WTC11 (cell line): ENCODE results near the gene DIAPH1. TPM values are rescaled to one million over a fixed set of nuclear protein-coding genes. Genes with fewer than 3 reads are reported as not detected.

ENCODE experiments used
- ATAC-seq: fragments of 200-7000 bp; cut with Tn5 transposase; 2 replicates; pipeline ENCODE4 v1.10.0; 2021; ENCODE audit warnings: mild to moderate bottlenecking, moderate library complexity
- CTCF ChIA-PET: fragments of 300-600 bp; sonication (Branson Sonifier 250); formaldehyde crosslinking; loops from one replicate; lab custom pipeline; 2021; ENCODE audit warnings: antibody characterized with exemption; lab: Charles Lee
- POLR2A ChIA-PET: fragments of 350-600 bp; sonication (Branson Sonifier 250); formaldehyde crosslinking; loops from one replicate; lab custom pipeline; 2021; ENCODE audit warnings: antibody characterized with exemption; lab: Charles Lee
- DNase-seq: peaks from one replicate; pipeline ENCODE4 v3.0.0; 2021; ENCODE audit warnings: low spot score
- H3K27ac Mint-ChIP-seq: 2 replicates; pipeline ENCODE4 v1.8.0; 2021; ENCODE audit warnings: mixed read lengths
- H3K27me3 Mint-ChIP-seq: 2 replicates; pipeline ENCODE4 v1.8.0; 2021; ENCODE audit warnings: low read depth, mild to moderate bottlenecking, moderate library complexity, mixed read lengths
- H3K36me3 Mint-ChIP-seq: 2 replicates; pipeline ENCODE4 v1.8.0; 2021; ENCODE audit warnings: mixed read lengths
- H3K4me1 Mint-ChIP-seq: 2 replicates; pipeline ENCODE4 v1.8.0; 2022; ENCODE audit warnings: mixed read lengths
- H3K4me3 Mint-ChIP-seq: 2 replicates; pipeline ENCODE4 v1.8.0; 2021; ENCODE audit warnings: mild to moderate bottlenecking, moderate library complexity, mixed read lengths
- H3K9me3 Mint-ChIP-seq: 2 replicates; pipeline ENCODE4 v1.8.0; 2021; ENCODE audit warnings: mixed read lengths
- CREB1 ChIP-seq: sonication (generic); formaldehyde crosslinking; IDR thresholded peaks from 2 replicates; pipeline ENCODE4 v1.8.0; 2023; ENCODE audit warnings: mild to moderate bottlenecking, missing genetic modification reagents
- CREM ChIP-seq: sonication (generic); formaldehyde crosslinking; IDR thresholded peaks from 2 replicates; pipeline ENCODE4 v1.8.1; 2022; ENCODE audit warnings: mild to moderate bottlenecking, missing genetic modification reagents, moderate library complexity
- ESRRA ChIP-seq: sonication (generic); formaldehyde crosslinking; IDR thresholded peaks from 2 replicates; pipeline ENCODE4 v1.8.1; 2022; ENCODE audit warnings: mild to moderate bottlenecking, missing genetic modification reagents, borderline replicate concordance
- JUN ChIP-seq: sonication (generic); formaldehyde crosslinking; IDR thresholded peaks from 2 replicates; pipeline ENCODE4 v1.8.0; 2023; ENCODE audit warnings: mild to moderate bottlenecking, missing genetic modification reagents
- NFYB ChIP-seq: sonication (generic); formaldehyde crosslinking; conservative IDR thresholded peaks from 2 replicates; pipeline ENCODE4 v1.8.0; 2022; ENCODE audit warnings: low read depth, missing genetic modification reagents
- RORB ChIP-seq: fragments of 250-450 bp; sonication (Bioruptor Pico); IDR thresholded peaks from 2 replicates; pipeline ENCODE4 v1.9.0; 2021; ENCODE audit warnings: mild to moderate bottlenecking
- SP1 ChIP-seq: sonication (generic); formaldehyde crosslinking; conservative IDR thresholded peaks from 2 replicates; pipeline ENCODE4 v1.8.1; 2022; ENCODE audit warnings: missing genetic modification reagents
- ZBTB21 ChIP-seq: sonication (generic); formaldehyde crosslinking; IDR thresholded peaks from 2 replicates; pipeline ENCODE4 v1.8.1; 2023; ENCODE audit warnings: mild to moderate bottlenecking, missing genetic modification reagents, borderline replicate concordance
- ZNF138 ChIP-seq: sonication (generic); formaldehyde crosslinking; conservative IDR thresholded peaks from 2 replicates; pipeline ENCODE4 v1.8.1; 2022; ENCODE audit warnings: mild to moderate bottlenecking, moderate library complexity, missing genetic modification reagents
- ZNF423 ChIP-seq: fragments of 250-450 bp; sonication (Bioruptor Pico); IDR thresholded peaks from 2 replicates; pipeline ENCODE4 v2.1.2; 2022; ENCODE audit warnings: mild to moderate bottlenecking, moderate library complexity
- total RNA-seq: library from RNA; stranded (reverse); gene quantifications from 3 replicates; pipeline ENCODE4 v1.2.3, GENCODE V29; 2021
- TF ChIP-seq, protein P1 (sequence below): sonication (generic); formaldehyde crosslinking; IDR thresholded peaks from 2 replicates; pipeline ENCODE4 v1.8.1; 2023; ENCODE audit warnings: mild to moderate bottlenecking, missing genetic modification reagents, borderline replicate concordance
- TF ChIP-seq, protein P2 (sequence below): sonication (generic); formaldehyde crosslinking; IDR thresholded peaks from 2 replicates; pipeline ENCODE4 v1.8.0; 2022; ENCODE audit warnings: missing genetic modification reagents
- TF ChIP-seq, protein P3 (sequence below): fragments of 200-600 bp; IDR thresholded peaks from 2 replicates; pipeline ENCODE4 v1.8.0; 2022; ENCODE audit warnings: antibody characterized with exemption
- TF ChIP-seq, protein P4 (sequence below): sonication (generic); formaldehyde crosslinking; IDR thresholded peaks from 2 replicates; pipeline ENCODE4 v1.8.0; 2023; ENCODE audit warnings: mild to moderate bottlenecking, missing genetic modification reagents
- TF ChIP-seq, protein P5 (sequence below): sonication (generic); formaldehyde crosslinking; IDR thresholded peaks from 2 replicates; pipeline ENCODE4 v1.8.1; 2023; ENCODE audit warnings: mild to moderate bottlenecking, missing genetic modification reagents
- TF ChIP-seq, protein P6 (sequence below): sonication (generic); formaldehyde crosslinking; IDR thresholded peaks from 2 replicates; pipeline ENCODE4 v1.8.0; 2023; ENCODE audit warnings: missing genetic modification reagents, mild to moderate bottlenecking, borderline replicate concordance

The DIAPH1 gene
- total RNA-seq, 1 experiment from 2014 or later: 109 TPM

DNA sequence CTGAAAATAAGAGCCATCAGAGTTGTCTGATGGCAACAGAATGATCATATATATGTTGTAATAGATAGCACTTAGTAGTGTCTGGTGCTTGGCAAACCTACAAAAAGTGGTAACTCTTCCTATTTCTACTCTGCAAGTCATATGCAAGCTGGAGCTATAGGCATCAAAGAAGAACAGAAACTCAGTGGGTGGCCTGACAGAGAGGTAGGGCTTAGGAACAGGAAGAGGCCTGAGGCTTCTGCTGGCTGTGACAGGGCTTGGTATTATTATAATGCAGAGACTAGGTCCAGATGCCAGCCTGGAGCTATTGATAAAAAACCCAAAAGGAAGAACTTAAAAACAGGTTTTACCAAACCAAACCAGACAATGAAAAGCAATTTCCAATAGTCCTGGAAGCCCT lies 4.4 kb upstream of the DIAPH1 start (continued):
- TF ChIP-seq, protein P1, sequence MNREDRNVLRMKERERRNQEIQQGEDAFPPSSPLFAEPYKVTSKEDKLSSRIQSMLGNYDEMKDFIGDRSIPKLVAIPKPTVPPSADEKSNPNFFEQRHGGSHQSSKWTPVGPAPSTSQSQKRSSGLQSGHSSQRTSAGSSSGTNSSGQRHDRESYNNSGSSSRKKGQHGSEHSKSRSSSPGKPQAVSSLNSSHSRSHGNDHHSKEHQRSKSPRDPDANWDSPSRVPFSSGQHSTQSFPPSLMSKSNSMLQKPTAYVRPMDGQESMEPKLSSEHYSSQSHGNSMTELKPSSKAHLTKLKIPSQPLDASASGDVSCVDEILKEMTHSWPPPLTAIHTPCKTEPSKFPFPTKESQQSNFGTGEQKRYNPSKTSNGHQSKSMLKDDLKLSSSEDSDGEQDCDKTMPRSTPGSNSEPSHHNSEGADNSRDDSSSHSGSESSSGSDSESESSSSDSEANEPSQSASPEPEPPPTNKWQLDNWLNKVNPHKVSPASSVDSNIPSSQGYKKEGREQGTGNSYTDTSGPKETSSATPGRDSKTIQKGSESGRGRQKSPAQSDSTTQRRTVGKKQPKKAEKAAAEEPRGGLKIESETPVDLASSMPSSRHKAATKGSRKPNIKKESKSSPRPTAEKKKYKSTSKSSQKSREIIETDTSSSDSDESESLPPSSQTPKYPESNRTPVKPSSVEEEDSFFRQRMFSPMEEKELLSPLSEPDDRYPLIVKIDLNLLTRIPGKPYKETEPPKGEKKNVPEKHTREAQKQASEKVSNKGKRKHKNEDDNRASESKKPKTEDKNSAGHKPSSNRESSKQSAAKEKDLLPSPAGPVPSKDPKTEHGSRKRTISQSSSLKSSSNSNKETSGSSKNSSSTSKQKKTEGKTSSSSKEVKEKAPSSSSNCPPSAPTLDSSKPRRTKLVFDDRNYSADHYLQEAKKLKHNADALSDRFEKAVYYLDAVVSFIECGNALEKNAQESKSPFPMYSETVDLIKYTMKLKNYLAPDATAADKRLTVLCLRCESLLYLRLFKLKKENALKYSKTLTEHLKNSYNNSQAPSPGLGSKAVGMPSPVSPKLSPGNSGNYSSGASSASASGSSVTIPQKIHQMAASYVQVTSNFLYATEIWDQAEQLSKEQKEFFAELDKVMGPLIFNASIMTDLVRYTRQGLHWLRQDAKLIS (CRISPR knock-in tag): no peak
- TF ChIP-seq, protein P2, sequence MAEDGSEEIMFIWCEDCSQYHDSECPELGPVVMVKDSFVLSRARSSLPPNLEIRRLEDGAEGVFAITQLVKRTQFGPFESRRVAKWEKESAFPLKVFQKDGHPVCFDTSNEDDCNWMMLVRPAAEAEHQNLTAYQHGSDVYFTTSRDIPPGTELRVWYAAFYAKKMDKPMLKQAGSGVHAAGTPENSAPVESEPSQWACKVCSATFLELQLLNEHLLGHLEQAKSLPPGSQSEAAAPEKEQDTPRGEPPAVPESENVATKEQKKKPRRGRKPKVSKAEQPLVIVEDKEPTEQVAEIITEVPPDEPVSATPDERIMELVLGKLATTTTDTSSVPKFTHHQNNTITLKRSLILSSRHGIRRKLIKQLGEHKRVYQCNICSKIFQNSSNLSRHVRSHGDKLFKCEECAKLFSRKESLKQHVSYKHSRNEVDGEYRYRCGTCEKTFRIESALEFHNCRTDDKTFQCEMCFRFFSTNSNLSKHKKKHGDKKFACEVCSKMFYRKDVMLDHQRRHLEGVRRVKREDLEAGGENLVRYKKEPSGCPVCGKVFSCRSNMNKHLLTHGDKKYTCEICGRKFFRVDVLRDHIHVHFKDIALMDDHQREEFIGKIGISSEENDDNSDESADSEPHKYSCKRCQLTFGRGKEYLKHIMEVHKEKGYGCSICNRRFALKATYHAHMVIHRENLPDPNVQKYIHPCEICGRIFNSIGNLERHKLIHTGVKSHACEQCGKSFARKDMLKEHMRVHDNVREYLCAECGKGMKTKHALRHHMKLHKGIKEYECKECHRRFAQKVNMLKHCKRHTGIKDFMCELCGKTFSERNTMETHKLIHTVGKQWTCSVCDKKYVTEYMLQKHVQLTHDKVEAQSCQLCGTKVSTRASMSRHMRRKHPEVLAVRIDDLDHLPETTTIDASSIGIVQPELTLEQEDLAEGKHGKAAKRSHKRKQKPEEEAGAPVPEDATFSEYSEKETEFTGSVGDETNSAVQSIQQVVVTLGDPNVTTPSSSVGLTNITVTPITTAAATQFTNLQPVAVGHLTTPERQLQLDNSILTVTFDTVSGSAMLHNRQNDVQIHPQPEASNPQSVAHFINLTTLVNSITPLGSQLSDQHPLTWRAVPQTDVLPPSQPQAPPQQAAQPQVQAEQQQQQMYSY (CRISPR knock-in tag): no peak
- TF ChIP-seq, protein P3, sequence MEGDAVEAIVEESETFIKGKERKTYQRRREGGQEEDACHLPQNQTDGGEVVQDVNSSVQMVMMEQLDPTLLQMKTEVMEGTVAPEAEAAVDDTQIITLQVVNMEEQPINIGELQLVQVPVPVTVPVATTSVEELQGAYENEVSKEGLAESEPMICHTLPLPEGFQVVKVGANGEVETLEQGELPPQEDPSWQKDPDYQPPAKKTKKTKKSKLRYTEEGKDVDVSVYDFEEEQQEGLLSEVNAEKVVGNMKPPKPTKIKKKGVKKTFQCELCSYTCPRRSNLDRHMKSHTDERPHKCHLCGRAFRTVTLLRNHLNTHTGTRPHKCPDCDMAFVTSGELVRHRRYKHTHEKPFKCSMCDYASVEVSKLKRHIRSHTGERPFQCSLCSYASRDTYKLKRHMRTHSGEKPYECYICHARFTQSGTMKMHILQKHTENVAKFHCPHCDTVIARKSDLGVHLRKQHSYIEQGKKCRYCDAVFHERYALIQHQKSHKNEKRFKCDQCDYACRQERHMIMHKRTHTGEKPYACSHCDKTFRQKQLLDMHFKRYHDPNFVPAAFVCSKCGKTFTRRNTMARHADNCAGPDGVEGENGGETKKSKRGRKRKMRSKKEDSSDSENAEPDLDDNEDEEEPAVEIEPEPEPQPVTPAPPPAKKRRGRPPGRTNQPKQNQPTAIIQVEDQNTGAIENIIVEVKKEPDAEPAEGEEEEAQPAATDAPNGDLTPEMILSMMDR: no peak
- TF ChIP-seq CREM (no peak), ZNF423 (CRISPR knock-in tag) (no peak), CREB1 (CRISPR knock-in tag) (no peak), JUN (CRISPR knock-in tag) (no peak), ZNF138 (no peak), NFYB (CRISPR knock-in tag) (no peak), ESRRA (CRISPR knock-in tag) (no peak)
- TF ChIP-seq, protein P4, sequence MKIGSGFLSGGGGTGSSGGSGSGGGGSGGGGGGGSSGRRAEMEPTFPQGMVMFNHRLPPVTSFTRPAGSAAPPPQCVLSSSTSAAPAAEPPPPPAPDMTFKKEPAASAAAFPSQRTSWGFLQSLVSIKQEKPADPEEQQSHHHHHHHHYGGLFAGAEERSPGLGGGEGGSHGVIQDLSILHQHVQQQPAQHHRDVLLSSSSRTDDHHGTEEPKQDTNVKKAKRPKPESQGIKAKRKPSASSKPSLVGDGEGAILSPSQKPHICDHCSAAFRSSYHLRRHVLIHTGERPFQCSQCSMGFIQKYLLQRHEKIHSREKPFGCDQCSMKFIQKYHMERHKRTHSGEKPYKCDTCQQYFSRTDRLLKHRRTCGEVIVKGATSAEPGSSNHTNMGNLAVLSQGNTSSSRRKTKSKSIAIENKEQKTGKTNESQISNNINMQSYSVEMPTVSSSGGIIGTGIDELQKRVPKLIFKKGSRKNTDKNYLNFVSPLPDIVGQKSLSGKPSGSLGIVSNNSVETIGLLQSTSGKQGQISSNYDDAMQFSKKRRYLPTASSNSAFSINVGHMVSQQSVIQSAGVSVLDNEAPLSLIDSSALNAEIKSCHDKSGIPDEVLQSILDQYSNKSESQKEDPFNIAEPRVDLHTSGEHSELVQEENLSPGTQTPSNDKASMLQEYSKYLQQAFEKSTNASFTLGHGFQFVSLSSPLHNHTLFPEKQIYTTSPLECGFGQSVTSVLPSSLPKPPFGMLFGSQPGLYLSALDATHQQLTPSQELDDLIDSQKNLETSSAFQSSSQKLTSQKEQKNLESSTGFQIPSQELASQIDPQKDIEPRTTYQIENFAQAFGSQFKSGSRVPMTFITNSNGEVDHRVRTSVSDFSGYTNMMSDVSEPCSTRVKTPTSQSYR (CRISPR knock-in tag): no peak

DNA sequence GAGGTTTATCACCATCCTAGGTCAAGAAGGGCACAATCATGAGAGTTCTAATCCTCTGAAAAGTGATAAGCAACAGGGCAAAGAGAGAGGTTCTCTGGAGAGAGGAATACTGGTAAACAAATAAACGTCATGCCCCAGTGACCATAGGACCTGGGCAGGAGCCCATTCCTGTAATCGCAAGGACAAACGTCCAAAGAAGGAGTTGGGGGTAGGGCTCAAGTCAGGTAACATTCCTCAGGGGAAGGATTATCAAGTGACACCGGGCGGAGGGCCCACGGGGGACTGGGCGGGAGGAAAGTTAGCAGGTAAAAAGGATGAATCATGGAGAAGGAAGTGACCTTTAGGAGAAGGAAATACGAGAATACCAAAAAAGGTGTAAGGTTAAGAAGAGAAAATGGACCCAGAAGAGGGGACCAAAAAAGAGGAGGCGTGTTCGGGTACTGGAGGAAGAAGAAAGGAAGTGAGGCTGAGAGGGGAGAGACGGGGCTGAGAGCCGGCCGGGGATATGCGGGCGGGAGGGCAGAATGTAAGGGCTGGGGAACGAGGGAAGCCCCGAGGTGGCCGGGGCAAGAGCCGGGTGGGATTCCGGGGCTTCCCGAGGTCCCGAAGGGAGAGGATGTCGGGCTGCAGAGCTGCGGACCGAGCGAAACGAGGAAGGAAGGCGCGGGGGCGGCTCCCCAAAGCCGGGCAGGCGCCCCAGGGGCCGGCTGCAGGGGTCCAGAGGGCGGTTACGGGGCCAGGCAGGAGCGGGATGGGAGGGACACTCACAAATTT lies 583 bp downstream of the DIAPH1 start:
- CTCF ChIA-PET: interaction anchor here (0.5 to 2.7 kb wide), 55 partner anchors 9 to 886 kb away, joined by 3 to 141 read pairs (median 6); partner anchors contain the start of genes DELE1, FCHSD1, HDAC3 and PCDHGA10
- H3K9me3 Mint-ChIP-seq: no peaks in the 10 kb centered on the region
- H3K27ac Mint-ChIP-seq: peak overlapping the region; percentile 97
- H3K4me3 Mint-ChIP-seq: peak overlapping the region; percentile 95
- no peaks in the 10 kb centered on the region; the same call in 1 of the 2 replicates for H3K27me3 Mint-ChIP-seq
- ATAC-seq (peak; percentile 18), DNase-seq (peak; percentile 59)
- POLR2A ChIA-PET: interaction anchor here (0.6 to 3.1 kb wide), 9 partner anchors 14 to 1964 kb away, joined by 3 to 36 read pairs (median 3); partner anchors contain the start of genes FCHSD1, HDAC3 and RELL2
- H3K36me3 Mint-ChIP-seq: peaks cover 13% of the 10 kb centered on the region
- peaks cover 41% of the 10 kb centered on the region for H3K4me1 Mint-ChIP-seq
- TF ChIP-seq ZNF423 (CRISPR knock-in tag) (peak; percentile 38), RORB (CRISPR knock-in tag) (no peak), ZBTB21 (no peak), SP1 (peak; percentile 48; the same call in 1 of the 2 replicates)
- TF ChIP-seq, protein P5, sequence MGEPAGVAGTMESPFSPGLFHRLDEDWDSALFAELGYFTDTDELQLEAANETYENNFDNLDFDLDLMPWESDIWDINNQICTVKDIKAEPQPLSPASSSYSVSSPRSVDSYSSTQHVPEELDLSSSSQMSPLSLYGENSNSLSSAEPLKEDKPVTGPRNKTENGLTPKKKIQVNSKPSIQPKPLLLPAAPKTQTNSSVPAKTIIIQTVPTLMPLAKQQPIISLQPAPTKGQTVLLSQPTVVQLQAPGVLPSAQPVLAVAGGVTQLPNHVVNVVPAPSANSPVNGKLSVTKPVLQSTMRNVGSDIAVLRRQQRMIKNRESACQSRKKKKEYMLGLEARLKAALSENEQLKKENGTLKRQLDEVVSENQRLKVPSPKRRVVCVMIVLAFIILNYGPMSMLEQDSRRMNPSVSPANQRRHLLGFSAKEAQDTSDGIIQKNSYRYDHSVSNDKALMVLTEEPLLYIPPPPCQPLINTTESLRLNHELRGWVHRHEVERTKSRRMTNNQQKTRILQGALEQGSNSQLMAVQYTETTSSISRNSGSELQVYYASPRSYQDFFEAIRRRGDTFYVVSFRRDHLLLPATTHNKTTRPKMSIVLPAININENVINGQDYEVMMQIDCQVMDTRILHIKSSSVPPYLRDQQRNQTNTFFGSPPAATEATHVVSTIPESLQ: 0 out of 2 replicates have a peak, but pooled peaks have one; percentile 13
- TF ChIP-seq, protein P6, sequence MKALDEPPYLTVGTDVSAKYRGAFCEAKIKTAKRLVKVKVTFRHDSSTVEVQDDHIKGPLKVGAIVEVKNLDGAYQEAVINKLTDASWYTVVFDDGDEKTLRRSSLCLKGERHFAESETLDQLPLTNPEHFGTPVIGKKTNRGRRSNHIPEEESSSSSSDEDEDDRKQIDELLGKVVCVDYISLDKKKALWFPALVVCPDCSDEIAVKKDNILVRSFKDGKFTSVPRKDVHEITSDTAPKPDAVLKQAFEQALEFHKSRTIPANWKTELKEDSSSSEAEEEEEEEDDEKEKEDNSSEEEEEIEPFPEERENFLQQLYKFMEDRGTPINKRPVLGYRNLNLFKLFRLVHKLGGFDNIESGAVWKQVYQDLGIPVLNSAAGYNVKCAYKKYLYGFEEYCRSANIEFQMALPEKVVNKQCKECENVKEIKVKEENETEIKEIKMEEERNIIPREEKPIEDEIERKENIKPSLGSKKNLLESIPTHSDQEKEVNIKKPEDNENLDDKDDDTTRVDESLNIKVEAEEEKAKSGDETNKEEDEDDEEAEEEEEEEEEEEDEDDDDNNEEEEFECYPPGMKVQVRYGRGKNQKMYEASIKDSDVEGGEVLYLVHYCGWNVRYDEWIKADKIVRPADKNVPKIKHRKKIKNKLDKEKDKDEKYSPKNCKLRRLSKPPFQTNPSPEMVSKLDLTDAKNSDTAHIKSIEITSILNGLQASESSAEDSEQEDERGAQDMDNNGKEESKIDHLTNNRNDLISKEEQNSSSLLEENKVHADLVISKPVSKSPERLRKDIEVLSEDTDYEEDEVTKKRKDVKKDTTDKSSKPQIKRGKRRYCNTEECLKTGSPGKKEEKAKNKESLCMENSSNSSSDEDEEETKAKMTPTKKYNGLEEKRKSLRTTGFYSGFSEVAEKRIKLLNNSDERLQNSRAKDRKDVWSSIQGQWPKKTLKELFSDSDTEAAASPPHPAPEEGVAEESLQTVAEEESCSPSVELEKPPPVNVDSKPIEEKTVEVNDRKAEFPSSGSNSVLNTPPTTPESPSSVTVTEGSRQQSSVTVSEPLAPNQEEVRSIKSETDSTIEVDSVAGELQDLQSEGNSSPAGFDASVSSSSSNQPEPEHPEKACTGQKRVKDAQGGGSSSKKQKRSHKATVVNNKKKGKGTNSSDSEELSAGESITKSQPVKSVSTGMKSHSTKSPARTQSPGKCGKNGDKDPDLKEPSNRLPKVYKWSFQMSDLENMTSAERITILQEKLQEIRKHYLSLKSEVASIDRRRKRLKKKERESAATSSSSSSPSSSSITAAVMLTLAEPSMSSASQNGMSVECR: peak; percentile 9; the same call in 1 of the 2 replicates
